ENCODE measurements around the gene WNT7B.

Gene WNT7B

DNA sequence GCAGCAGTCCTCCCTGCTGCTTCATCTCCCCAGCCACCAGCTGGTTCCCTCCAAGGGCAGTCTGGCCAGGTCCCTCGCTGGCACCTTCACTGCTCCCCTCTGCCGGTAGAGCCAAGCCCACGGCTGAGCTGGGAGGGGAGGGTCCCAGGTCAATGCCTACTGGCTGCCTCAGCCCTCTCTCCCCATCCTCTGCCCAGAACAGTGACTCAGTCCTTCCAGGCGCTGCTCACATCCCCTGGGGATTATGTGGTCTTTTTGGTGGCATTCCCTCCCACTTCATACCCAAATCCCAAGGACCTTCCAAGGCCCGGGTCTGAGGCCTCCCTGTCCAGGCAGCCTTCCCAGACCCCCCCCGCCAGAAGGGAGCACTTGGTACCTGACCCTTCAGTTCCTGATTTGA, 44.9 kb downstream of the WNT7B start:
- Histone ChIP-seq H3K27me3 (ENCODE audit: control insufficient read depth, low read length) (peaks cover 6% of the 10 kb centered on the region; the same call in 1 of the 2 replicates), H3K4me1 (ENCODE audit: control insufficient read depth, low read length) (no peaks in the 10 kb centered on the region), H3K79me2 (ENCODE audit: control insufficient read depth, low read length) (no peaks in the 10 kb centered on the region), H4K20me1 (ENCODE audit: control insufficient read depth, insufficient read depth, low read depth, low read length) (no peaks in the 10 kb centered on the region), H3K9me2 (replicated peaks; ENCODE audit: control insufficient read depth, low read length) (no peaks in the 10 kb centered on the region), H3K9me3 (ENCODE audit: control insufficient read depth, insufficient read depth, low read length) (no peaks in the 10 kb centered on the region), H3K4me3 (ENCODE audit: low read length) (no peak overlapping the region), H3K36me3 (ENCODE audit: control insufficient read depth, low read length) (no peaks in the 10 kb centered on the region), H3K4me2 (ENCODE audit: low read length) (no peak overlapping the region), H3K27ac (ENCODE audit: low read depth, low read length) (no peak overlapping the region), H3F3A (ENCODE audit: control insufficient read depth, insufficient read depth) (no peaks in the 10 kb centered on the region)
- TF ChIP-seq, protein P1, sequence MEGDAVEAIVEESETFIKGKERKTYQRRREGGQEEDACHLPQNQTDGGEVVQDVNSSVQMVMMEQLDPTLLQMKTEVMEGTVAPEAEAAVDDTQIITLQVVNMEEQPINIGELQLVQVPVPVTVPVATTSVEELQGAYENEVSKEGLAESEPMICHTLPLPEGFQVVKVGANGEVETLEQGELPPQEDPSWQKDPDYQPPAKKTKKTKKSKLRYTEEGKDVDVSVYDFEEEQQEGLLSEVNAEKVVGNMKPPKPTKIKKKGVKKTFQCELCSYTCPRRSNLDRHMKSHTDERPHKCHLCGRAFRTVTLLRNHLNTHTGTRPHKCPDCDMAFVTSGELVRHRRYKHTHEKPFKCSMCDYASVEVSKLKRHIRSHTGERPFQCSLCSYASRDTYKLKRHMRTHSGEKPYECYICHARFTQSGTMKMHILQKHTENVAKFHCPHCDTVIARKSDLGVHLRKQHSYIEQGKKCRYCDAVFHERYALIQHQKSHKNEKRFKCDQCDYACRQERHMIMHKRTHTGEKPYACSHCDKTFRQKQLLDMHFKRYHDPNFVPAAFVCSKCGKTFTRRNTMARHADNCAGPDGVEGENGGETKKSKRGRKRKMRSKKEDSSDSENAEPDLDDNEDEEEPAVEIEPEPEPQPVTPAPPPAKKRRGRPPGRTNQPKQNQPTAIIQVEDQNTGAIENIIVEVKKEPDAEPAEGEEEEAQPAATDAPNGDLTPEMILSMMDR (IDR thresholded peaks at IDR 0.05; ENCODE audit: low read depth, low read length, poor library complexity, severe bottlenecking) = no peak
- no peak for TF ChIP-seq EZH2phosphoT487 (IDR thresholded peaks at IDR 0.05; ENCODE audit: borderline replicate concordance, low read length)

DNA sequence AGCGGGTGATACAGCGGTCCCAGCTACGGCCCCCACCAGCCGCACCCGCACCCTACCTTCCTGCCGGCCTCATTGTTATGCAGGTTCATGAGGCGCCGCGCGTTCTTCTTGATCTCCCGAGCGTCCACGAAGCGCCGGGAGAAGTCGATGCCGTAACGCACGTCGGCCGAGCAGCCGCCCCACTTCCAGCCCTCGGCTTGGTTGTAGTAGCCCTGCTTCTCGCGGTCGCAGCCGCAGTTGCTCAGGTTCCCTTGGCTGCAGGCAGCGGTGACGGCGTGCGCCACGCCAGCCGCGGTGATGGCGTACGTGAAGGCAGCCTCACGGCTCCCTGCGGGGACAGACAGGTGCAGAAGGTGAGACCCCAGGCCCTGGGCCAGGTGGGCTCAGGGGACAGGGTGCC, 45.9 kb downstream of the WNT7B start:
- H3K4me3 ChIP-seq (ENCODE audit: low read length) = no peak overlapping the region
- no peak for TF ChIP-seq EZH2phosphoT487 (IDR thresholded peaks at IDR 0.05; ENCODE audit: borderline replicate concordance, low read length)
- TF ChIP-seq, protein P1 (IDR thresholded peaks at IDR 0.05; ENCODE audit: low read depth, low read length, poor library complexity, severe bottlenecking) = no peak
- H3K9me2 ChIP-seq (replicated peaks; ENCODE audit: control insufficient read depth, low read length) = no peaks in the 10 kb centered on the region
- H3K27me3 ChIP-seq (ENCODE audit: control insufficient read depth, low read length) = peaks cover 6% of the 10 kb centered on the region; the same call in 1 of the 2 replicates
- H3K36me3 ChIP-seq (ENCODE audit: control insufficient read depth, low read length) = no peaks in the 10 kb centered on the region
- no peaks in the 10 kb centered on the region for H3K4me1 ChIP-seq (ENCODE audit: control insufficient read depth, low read length)
- no peaks in the 10 kb centered on the region for H3F3A ChIP-seq (ENCODE audit: control insufficient read depth, insufficient read depth)
- H3K27ac ChIP-seq (ENCODE audit: low read depth, low read length) = no peak overlapping the region
- H3K9me3 ChIP-seq (ENCODE audit: control insufficient read depth, insufficient read depth, low read length) = no peaks in the 10 kb centered on the region
- no peaks in the 10 kb centered on the region for H4K20me1 ChIP-seq (ENCODE audit: control insufficient read depth, insufficient read depth, low read depth, low read length)
- H3K79me2 ChIP-seq (ENCODE audit: control insufficient read depth, low read length) = no peaks in the 10 kb centered on the region
- no peak overlapping the region for H3K4me2 ChIP-seq (ENCODE audit: low read length)

DNA sequence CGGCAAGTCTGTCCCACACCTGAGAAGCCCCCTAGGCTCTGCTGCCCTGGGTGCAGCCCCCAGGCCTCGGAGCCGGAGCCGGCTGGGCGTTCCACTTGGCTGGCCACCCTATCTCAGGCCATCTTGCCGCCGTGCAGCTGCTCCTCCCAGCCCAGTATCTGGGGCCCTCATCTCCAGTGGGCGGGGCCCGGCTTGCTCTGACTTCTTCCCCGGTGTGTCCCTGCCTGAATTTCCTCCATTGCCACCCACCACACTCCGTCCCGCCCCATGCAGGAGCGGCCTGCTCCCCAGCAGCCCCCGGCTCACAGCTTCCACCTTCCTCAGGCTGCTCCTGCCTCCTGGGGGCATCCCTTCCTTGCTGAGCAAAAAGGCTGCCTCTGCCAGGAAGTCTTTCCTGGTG, 46.6 kb downstream of the WNT7B start:
- no peaks in the 10 kb centered on the region for H3K36me3 ChIP-seq (ENCODE audit: control insufficient read depth, low read length)
- no peak overlapping the region for H3K4me3 ChIP-seq (ENCODE audit: low read length)
- H3K4me1 ChIP-seq (ENCODE audit: control insufficient read depth, low read length) = no peaks in the 10 kb centered on the region
- no peaks in the 10 kb centered on the region for H3F3A ChIP-seq (ENCODE audit: control insufficient read depth, insufficient read depth)
- no peaks in the 10 kb centered on the region for H3K9me3 ChIP-seq (ENCODE audit: control insufficient read depth, insufficient read depth, low read length)
- no peaks in the 10 kb centered on the region for H3K9me2 ChIP-seq (replicated peaks; ENCODE audit: control insufficient read depth, low read length)
- no peak overlapping the region for H3K27ac ChIP-seq (ENCODE audit: low read depth, low read length)
- TF ChIP-seq, protein P1 (IDR thresholded peaks at IDR 0.05; ENCODE audit: low read depth, low read length, poor library complexity, severe bottlenecking) = no peak
- H3K79me2 ChIP-seq (ENCODE audit: control insufficient read depth, low read length) = no peaks in the 10 kb centered on the region
- H4K20me1 ChIP-seq (ENCODE audit: control insufficient read depth, insufficient read depth, low read depth, low read length) = no peaks in the 10 kb centered on the region
- no peak overlapping the region for H3K4me2 ChIP-seq (ENCODE audit: low read length)
- peaks cover 3% of the 10 kb centered on the region; the same call in 1 of the 2 replicates for H3K27me3 ChIP-seq (ENCODE audit: control insufficient read depth, low read length)

DNA sequence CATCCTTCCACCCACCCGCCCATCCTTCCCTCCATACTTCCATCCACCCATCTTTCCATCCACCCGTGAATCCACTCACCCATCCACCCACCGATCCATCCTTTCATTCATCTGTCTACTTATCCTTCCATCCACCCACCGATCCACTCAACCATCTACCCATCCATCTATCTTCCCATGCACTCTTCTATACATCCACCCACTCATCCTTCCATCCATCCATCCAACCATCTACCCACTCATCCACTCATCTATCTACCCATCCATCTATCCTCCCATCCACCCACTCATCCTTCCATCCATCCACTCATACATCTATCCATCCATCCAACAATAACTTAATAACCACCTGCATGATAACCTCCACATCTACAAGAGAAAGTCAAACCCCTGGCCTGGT, 47.3 kb downstream of the WNT7B start:
- TF ChIP-seq, protein P1 (IDR thresholded peaks at IDR 0.05; ENCODE audit: low read depth, low read length, poor library complexity, severe bottlenecking) = no peak
- TF ChIP-seq EZH2phosphoT487 (IDR thresholded peaks at IDR 0.05; ENCODE audit: borderline replicate concordance, low read length) = no peak
- no peaks in the 10 kb centered on the region for H3K9me3 ChIP-seq (ENCODE audit: control insufficient read depth, insufficient read depth, low read length)
- no peaks in the 10 kb centered on the region for H3K9me2 ChIP-seq (replicated peaks; ENCODE audit: control insufficient read depth, low read length)
- H3K4me1 ChIP-seq (ENCODE audit: control insufficient read depth, low read length) = no peaks in the 10 kb centered on the region
- H3F3A ChIP-seq (ENCODE audit: control insufficient read depth, insufficient read depth) = no peaks in the 10 kb centered on the region
- no peaks in the 10 kb centered on the region for H3K36me3 ChIP-seq (ENCODE audit: control insufficient read depth, low read length)
- H4K20me1 ChIP-seq (ENCODE audit: control insufficient read depth, insufficient read depth, low read depth, low read length) = no peaks in the 10 kb centered on the region
- H3K27me3 ChIP-seq (ENCODE audit: control insufficient read depth, low read length) = peaks cover 3% of the 10 kb centered on the region; the same call in 1 of the 2 replicates
- H3K27ac ChIP-seq (ENCODE audit: low read depth, low read length) = no peak overlapping the region
- H3K4me2 ChIP-seq (ENCODE audit: low read length) = no peak overlapping the region
- no peaks in the 10 kb centered on the region for H3K79me2 ChIP-seq (ENCODE audit: control insufficient read depth, low read length)
- no peak overlapping the region for H3K4me3 ChIP-seq (ENCODE audit: low read length)
